EL (cell line): ENCODE results near the gene KDM2A.

Experiments used
- DNase-seq: peaks from one replicate; pipeline ENCODE4 v3.0.0-alpha.2; 2016

The KDM2A gene

GRCh38 chr11:67274768-67275605 lies 155.9 kb downstream of the KDM2A start:
- DNase-seq: no peak

- no peak for DNase-seq
Measured at GRCh38 chr11:67275606-67276409, 156.7 kb downstream of the KDM2A start.

GRCh38 chr11:67276781-67277230 lies 157.7 kb downstream of the KDM2A start:
- DNase-seq: peak; percentile 32

GRCh38 chr11:67277231-67277961 lies 158.3 kb downstream of the KDM2A start:
- peak; percentile 76 for DNase-seq

- no peak for DNase-seq
Measured at GRCh38 chr11:67278135-67278938, 159.3 kb downstream of the KDM2A start.

GRCh38 chr11:67278939-67279588 lies 160.0 kb downstream of the KDM2A start:
- no peak for DNase-seq

GRCh38 chr11:67279589-67280340 lies 160.7 kb downstream of the KDM2A start:
- DNase-seq: no peak

GRCh38 chr11:67280341-67280787 lies 161.3 kb downstream of the KDM2A start:
- DNase-seq: no peak

GRCh38 chr11:67280788-67281551 lies 161.9 kb downstream of the KDM2A start:
- DNase-seq: no peak

GRCh38 chr11:67281552-67282150 lies 162.6 kb downstream of the KDM2A start:
- no peak for DNase-seq

GRCh38 chr11:67282155-67282875 lies 163.3 kb downstream of the KDM2A start:
- no peak for DNase-seq

GRCh38 chr11:67282876-67283371 lies 163.9 kb downstream of the KDM2A start:
- DNase-seq: no peak

GRCh38 chr11:67283481-67283963 lies 164.5 kb downstream of the KDM2A start:
- no peak for DNase-seq

GRCh38 chr11:67284811-67285540 lies 165.9 kb downstream of the KDM2A start:
- DNase-seq: no peak

GRCh38 chr11:67285541-67286498 lies 166.8 kb downstream of the KDM2A start:
- no peak for DNase-seq

- no peak for DNase-seq
Measured at GRCh38 chr11:67286621-67287333, 167.7 kb downstream of the KDM2A start.
